Testis (tissue), 3 donors: ENCODE data around the gene PRKAB1. TPM values are rescaled to one million over a fixed set of nuclear protein-coding genes. Genes with fewer than 3 reads are reported as not detected.
"Not testable (repeated sequence)": the region's sequence is repeated elsewhere in the genome, so short reads cannot be mapped to it uniquely, and the experiment has no call there.

Source experiments
- DNase-seq: peaks from one replicate; pipeline ENCODE4 v3.0.0-alpha.2; 2019
- H3K27ac ChIP-seq, 2 donors: fragments of 200-600 bp; sonication (generic); one replicate each; pipeline ENCODE4 v1.5.1; 2019
- H3K27me3 ChIP-seq: fragments of 200-600 bp; sonication (generic); one replicate; pipeline ENCODE4 v1.5.1; 2019
- H3K36me3 ChIP-seq: fragments of 200-600 bp; sonication (generic); one replicate; pipeline ENCODE4 v1.5.1; 2017; ENCODE audit warnings: low read depth; ENCODE audit errors: missing control alignments
- H3K4me1 ChIP-seq: fragments of 200-600 bp; sonication (generic); one replicate; pipeline ENCODE4 v1.5.1; 2019
- H3K4me3 ChIP-seq, 2 donors: fragments of 200-600 bp; sonication (generic); one replicate each; pipeline ENCODE4 v1.5.1; 2017 to 2019
- H3K9me3 ChIP-seq: fragments of 200-600 bp; sonication (generic); one replicate; pipeline ENCODE4 v1.5.1; 2017
- POLR2A ChIP-seq: fragments of 450-650 bp; IDR thresholded peaks from one replicate; pipeline ENCODE4 v1.6.1; 2017; ENCODE audit warnings: antibody characterized with exemption, mild to moderate bottlenecking, moderate library complexity
- WGBS, 2 donors: methylation state at CpG; one replicate each; pipeline ENCODE4 v1.1.5; 2018; 5-methylcytosine and 5-hydroxymethylcytosine counted together
- intact Hi-C: fragments of 100-400 bp; cut with DNase I; formaldehyde crosslinking; loops from one replicate; pipeline ENCODE4 v1.15.1; 2023; ENCODE audit warnings: low total_unique reads
- polyA plus RNA-seq: library from polyadenylated mRNA; stranded (reverse); fragments of 350-450 nt; fragmentation: Illumina TruSeq; extraction: RNeasy Lipid Tissue Mini Kit (QIAGEN cat#74804); gene quantifications from one replicate; pipeline ENCODE4 v1.2.3, GENCODE V29; 2014; ENCODE audit warnings: low read depth, low replicate concordance; ENCODE audit not compliant: insufficient read depth
- total RNA-seq, 2 donors: library from RNA; depleted of rRNA; stranded (reverse); fragments of >200 nt; gene quantifications; one replicate each; pipeline ENCODE4 v1.2.3, GENCODE V29; 2016
- TF ChIP-seq, protein P1 (sequence below), 3 experiments: fragments of 450-650 bp in 2 of 3; fragments of 200-600 bp in 1 of 3; sonication (generic) in 1 of 3; IDR thresholded peaks; one replicate each; pipeline ENCODE4 v1.5.1; 2016 to 2019; ENCODE audit warnings: antibody characterized with exemption in 3 of 3, mild to moderate bottlenecking in 2 of 3, moderate library complexity in 1 of 3

Gene PRKAB1
- total and polyA plus RNA-seq, 3 donors from 2014 or later, result 42.6 to 72.5 (median 48.5) TPM

DNA sequence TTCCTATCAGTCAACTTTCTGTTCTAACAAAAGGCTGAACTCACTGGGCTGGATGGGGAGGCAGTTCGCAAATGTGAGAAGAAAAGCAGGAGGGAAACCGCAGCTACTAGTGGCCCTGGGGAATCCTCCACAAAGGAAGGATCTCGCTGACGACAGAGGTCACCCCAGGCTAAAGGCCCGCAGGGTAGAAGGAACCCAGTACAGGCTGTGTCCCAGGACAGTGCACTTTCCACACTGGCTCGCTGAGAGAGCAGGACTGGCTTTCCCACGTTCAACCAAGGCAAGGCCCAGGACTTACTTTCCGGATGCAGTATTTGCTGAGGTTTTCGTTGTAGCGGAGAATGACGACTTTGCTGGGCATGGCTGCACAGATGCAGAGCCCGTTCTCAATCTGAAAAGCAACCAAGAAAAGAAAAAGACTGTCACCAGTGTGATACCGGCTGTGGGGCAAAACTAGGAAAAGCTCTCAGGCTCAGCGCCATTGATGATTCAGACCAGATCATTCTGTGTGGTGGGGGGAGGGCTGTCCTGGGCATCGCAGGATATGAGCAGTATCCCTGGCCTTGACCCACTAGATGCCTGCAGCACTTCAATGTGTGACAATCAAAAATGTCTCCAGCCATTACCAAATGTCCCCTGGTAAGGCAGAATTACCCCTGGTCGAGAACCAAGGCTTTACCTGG, 36.3 kb downstream of the PRKAB1 start:
- intact Hi-C loops, result no loop called here
- Histone ChIP-seq H3K27me3 (no peaks in the 10 kb centered on the region), H3K9me3 (no peaks in the 10 kb centered on the region), H3K4me3 (no peak overlapping the region), H3K27ac (no peak overlapping the region), H3K36me3 (no peaks in the 10 kb centered on the region), H3K4me1 (no peaks in the 10 kb centered on the region)
- TF ChIP-seq, protein P1, sequence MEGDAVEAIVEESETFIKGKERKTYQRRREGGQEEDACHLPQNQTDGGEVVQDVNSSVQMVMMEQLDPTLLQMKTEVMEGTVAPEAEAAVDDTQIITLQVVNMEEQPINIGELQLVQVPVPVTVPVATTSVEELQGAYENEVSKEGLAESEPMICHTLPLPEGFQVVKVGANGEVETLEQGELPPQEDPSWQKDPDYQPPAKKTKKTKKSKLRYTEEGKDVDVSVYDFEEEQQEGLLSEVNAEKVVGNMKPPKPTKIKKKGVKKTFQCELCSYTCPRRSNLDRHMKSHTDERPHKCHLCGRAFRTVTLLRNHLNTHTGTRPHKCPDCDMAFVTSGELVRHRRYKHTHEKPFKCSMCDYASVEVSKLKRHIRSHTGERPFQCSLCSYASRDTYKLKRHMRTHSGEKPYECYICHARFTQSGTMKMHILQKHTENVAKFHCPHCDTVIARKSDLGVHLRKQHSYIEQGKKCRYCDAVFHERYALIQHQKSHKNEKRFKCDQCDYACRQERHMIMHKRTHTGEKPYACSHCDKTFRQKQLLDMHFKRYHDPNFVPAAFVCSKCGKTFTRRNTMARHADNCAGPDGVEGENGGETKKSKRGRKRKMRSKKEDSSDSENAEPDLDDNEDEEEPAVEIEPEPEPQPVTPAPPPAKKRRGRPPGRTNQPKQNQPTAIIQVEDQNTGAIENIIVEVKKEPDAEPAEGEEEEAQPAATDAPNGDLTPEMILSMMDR (IDR thresholded peaks at IDR 0.05), result no peak
- no peak for TF ChIP-seq POLR2A
- no peak for DNase-seq
- WGBS, 2 donors, result 82 to 87% methylated on average over 16 of the region's 16 CpGs

DNA sequence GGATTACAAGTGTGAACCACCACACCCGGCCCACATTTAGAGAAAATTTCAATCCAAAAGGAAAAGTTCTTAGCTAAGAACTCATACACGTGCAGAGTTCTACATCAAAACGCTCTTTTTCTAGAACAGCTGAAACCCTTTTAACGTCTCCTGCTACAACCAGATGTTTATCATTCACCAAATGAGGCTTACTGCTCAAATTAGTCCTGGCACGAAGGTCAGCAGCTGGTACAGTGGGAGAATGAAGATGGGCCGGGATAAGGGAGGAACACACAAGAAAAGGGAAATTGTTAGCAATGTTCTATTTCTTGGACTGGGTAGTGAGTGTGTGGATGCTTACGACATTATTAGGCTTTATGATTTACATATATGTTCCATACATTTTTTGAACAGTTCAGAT, 37.2 kb downstream of the PRKAB1 start:
- no peaks in the 10 kb centered on the region for H3K9me3 ChIP-seq
- no peaks in the 10 kb centered on the region for H3K36me3 ChIP-seq
- no peak overlapping the region for H3K27ac ChIP-seq

DNA sequence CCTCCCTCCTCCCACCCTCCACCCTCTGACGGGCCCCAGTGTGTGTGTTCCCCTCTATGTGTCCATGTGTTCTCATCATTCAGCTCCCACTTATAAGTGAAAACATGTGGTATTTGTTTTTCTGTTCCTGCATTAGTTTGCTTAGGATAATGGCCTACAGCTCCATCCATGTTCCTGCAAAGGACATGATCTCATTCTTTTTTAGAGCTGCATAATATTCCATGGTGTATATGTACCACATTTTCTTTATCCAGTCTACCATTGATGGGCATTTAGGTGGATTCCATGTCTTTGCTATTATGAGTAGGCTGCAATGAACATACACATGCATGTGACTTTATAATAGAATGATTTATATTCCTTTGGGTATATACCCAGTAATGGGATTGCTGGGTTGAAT, 38.5 kb downstream of the PRKAB1 start:
- DNase-seq, H3K4me1 ChIP-seq, intact Hi-C loops, H3K9me3 ChIP-seq, H3K27ac ChIP-seq, H3K4me3 ChIP-seq, H3K27me3 ChIP-seq, H3K36me3 ChIP-seq: not testable (repeated sequence)
- 48 to 91% methylated on average over 1 of the region's 1 CpG for WGBS, 2 donors

More for the DNA sequence above, 37.2 kb downstream of the PRKAB1 start:
- WGBS, 2 donors, result 92% methylated on average over 7 of the region's 7 CpGs
- no peaks in the 10 kb centered on the region for H3K4me1 ChIP-seq
- TF ChIP-seq POLR2A, result no peak
- TF ChIP-seq, protein P1 (IDR thresholded peaks at IDR 0.05), result no peak
- H3K4me3 ChIP-seq, result no peak overlapping the region
- intact Hi-C loops, result no loop called here
- DNase-seq, result no peak
- no peaks in the 10 kb centered on the region for H3K27me3 ChIP-seq

DNA sequence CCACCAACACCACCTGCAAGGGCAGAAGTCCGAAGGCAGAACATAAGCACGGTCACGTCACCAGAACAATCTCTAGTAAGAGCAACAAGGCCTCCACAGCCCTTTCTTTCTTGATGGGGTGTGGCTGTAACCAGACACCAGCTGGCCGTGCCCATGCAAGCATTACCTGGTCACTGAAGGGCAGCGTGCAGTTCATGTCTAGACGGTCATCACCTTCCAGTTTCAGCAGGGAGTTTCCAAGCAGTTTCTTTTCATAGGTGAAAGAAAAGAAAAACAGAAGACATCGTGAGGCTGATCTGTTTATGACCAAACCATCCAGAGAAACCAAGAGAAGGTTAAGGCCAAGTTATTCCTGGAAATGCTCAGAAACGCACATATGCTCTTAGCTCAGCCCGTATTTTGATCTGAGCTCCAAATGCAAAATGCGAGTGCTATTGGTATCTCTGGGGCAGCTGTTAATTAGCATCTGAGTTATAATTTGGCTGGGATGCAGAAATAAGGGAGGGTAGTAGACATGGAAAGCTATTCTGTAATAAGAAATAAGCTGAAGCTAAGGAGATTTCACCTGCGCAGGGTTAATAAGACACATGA, 42.5 kb downstream of the PRKAB1 start:
- no peak overlapping the region for H3K4me3 ChIP-seq
- DNase-seq, result no peak
- WGBS, 2 donors, result 91 to 94% methylated on average over 11 of the region's 11 CpGs

DNA sequence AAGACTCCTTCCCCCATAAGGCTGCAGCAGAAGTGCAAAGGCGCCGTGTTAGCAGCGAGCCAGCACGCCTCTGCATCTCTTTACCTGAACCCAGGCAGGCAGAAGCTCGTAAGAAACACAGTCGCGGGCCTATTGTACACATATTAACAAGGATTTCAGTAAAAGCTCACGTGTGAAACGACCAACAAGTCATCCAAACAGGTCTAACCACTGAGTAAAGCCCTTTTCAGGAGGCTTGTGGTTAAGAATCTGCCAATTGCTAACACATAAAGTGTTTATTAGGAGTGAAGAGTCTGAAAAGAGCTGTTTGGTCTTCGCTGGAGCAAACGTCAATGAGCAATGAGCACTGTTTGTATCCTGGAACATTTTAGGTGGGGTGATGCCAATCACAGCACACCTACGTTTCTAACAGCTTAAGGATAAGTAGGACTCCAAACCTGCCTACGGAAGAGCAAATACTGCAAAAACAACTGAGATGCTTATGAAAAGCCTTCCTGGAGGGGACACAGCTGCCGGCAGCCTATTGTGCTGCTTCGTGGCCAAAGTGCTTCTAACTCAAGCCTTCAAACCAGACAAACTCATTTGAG, 43.1 kb downstream of the PRKAB1 start:
- H3K36me3 ChIP-seq, result no peaks in the 10 kb centered on the region
- intact Hi-C loops, result no loop called here
- no peak overlapping the region for H3K4me3 ChIP-seq
- H3K9me3 ChIP-seq, result no peaks in the 10 kb centered on the region
- WGBS, 2 donors, result 87 to 90% methylated on average over 15 of the region's 15 CpGs
- H3K27ac ChIP-seq, result no peak overlapping the region
- TF ChIP-seq, protein P1 (IDR thresholded peaks at IDR 0.05), result no peak
- no peak for TF ChIP-seq POLR2A
- H3K27me3 ChIP-seq, result no peaks in the 10 kb centered on the region
- DNase-seq, result no peak
- H3K4me1 ChIP-seq, result no peaks in the 10 kb centered on the region

More for the DNA sequence above, 42.5 kb downstream of the PRKAB1 start:
- H3K9me3 ChIP-seq, result no peaks in the 10 kb centered on the region
- H3K36me3 ChIP-seq, result no peaks in the 10 kb centered on the region
- H3K4me1 ChIP-seq, result no peaks in the 10 kb centered on the region
- no peak overlapping the region for H3K27ac ChIP-seq
- no peak for TF ChIP-seq POLR2A
- TF ChIP-seq, protein P1 (IDR thresholded peaks at IDR 0.05), result no peak
- H3K27me3 ChIP-seq, result no peaks in the 10 kb centered on the region
- intact Hi-C loops, result no loop called here
